Stimulated activated CD4-positive, alpha-beta T cell treated with anti-CD3 and anti-CD28 coated beads, TNF-alpha, amount 100 ng/mL, for 48 hours (primary cell): ENCODE measurements around the gene SNPH.

Experiments used
- DNase-seq, 3 donors: peaks; one replicate each; pipeline ENCODE4 v3.0.0-alpha.2; 2020; ENCODE audit warnings: low read depth in 3 of 3

SNPH gene

DNA sequence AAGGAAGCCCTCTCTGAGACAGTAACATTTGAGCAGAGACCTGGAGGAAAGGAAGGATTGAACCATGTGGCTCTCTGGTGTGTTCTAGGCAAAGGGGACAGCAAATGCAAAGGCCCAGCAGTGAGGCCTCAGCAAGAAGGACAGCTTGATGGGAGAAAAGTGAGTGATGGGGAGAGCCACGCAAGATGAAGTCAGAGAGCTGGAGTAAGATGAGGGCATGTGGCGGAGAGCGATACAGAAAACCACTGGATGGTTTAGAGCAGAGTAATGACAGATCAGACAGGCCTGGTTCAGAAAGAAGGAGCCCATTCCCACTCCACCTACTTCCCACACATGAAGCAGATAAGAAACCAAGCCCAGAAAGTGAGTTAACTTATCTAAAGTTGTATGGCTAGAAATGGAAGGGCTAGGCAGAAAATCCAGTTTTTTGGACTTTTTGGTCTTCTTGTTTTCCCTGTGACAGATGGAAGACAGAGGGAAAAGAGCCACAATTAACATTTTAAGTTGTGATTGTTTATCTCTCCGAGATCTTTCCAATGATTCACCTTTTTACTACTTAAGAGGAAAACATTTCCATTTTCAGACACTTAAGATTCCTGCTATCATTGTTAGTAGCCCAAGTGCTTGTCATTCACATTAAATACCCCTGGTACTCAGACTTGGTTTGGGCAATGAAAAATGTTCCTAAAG is 723 bp upstream of the SNPH start:
- no peak for DNase-seq

GRCh38 chr20:1265916-1266166 is 253 bp upstream of the SNPH start:
- no peak for DNase-seq

- DNase-seq: no peak
These were observed 1.1 kb downstream of the SNPH start for GRCh38 chr20:1267161-1267560.

DNA sequence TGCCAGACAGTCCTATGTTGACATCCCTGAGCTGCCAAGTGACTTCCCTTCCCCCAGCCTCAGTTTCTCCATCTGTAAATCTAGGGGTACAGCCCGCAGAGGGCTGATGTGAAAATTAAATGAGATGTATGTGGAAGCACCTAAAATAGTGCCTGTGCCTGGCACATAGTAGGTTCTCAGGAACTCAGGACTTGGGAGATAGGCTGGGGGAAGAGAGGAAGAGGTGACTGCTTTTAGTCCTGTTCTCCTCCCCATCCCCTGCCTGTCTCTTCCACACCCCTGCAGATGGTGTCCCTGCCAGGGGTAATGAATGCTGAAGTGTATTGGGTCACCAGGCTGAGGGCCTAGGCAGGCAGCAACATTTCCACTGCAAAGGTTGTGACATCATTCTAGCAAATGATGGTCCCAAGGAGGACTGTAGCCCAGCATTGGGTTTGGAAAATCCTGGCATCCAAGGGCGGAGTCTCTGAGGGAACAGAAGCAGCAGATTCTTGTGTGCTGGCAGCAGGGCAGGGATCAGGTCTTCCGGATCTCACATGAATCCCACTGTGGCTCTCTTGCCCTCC is 1.8 kb downstream of the SNPH start:
- no peak for DNase-seq

- DNase-seq: no peak
These were observed 3.1 kb downstream of the SNPH start for GRCh38 chr20:1269235-1269634.

- no peak for DNase-seq
These were observed 3.8 kb downstream of the SNPH start for GRCh38 chr20:1269850-1270249.

- DNase-seq: no peak
These were observed 6.4 kb downstream of the SNPH start for GRCh38 chr20:1272368-1273100.

DNA sequence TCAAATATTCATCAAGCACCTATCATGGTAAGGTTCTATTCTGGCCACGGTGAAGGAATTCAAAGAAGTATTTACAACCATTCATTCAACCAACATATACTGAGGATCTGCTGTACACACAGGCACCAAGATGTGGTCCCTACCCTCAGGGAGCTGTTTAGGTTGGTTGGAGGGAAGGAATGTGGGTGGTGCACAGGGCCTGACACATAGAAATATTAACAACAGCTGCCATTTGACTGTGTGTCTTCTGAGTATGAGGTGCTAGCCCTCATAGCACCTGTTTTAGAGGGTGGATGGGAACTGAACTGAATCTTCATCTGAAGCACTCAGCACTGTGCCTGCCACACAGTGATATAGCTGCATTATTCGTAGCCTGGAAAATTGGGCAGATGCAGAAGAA is 7.3 kb downstream of the SNPH start:
- no peak for DNase-seq

GRCh38 chr20:1274485-1275311 is 8.6 kb downstream of the SNPH start:
- DNase-seq: no peak

DNA sequence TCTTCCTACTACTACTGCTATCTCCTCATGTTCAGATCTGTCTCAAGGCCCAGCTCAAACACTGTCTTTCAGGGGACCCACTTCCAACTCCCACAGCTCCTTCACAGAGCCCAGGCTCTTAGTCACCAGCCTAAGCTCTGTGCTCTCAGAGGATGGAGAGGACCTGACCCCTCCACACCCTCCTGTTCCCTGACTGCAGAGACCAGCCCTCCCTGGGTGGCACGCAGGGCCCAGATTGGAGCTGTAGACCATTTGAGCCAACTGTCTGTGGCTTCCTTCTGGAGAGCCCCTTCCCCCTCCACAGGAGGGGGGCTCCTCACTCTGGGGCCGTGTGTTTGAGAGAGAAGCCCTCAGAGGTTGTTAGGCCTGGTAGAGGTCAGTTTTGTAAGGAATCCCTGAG is 9.8 kb downstream of the SNPH start:
- no peak for DNase-seq

DNA sequence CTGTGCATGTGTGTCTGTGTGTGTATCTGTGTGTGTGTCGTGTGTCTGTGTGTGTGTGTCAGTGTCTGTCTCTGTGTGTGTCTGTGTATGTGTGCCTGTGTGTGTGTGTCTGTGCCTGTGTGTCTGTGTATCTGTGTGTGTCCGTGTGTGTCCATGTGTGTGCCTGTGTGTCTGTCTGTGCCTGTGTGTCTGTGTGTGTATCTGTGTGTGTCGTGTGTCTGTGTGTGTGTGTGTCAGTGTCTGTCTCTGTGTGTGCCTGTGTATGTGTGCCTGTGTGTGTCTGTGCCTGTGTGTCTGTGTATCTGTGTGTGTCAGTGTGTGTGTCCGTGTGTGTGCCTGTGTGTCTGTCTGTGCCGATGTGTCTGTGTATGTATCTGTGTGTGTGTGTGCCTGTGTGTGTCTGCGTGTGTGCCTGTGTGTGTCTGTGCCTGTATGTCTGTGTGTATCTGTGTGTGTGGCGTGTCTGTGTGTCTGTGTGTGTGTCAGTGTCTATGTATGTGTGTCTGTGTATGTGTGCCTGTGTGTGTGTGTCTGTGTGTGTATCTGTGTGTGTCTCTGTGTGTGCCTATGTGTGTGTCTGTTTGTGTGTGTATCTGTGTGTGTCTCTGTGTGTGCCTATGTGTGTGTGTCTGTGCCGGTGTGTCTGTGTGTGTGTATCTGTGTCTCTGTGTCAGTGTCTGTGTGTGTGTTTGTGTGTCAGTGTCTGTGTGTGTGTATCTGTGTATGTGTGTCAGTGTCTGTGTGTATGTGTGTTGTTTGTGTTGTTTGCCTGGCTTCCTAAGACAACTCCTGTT is 11.6 kb downstream of the SNPH start:
- no peak for DNase-seq

GRCh38 chr20:1278993-1279392 is 12.9 kb downstream of the SNPH start:
- DNase-seq: no peak

DNA sequence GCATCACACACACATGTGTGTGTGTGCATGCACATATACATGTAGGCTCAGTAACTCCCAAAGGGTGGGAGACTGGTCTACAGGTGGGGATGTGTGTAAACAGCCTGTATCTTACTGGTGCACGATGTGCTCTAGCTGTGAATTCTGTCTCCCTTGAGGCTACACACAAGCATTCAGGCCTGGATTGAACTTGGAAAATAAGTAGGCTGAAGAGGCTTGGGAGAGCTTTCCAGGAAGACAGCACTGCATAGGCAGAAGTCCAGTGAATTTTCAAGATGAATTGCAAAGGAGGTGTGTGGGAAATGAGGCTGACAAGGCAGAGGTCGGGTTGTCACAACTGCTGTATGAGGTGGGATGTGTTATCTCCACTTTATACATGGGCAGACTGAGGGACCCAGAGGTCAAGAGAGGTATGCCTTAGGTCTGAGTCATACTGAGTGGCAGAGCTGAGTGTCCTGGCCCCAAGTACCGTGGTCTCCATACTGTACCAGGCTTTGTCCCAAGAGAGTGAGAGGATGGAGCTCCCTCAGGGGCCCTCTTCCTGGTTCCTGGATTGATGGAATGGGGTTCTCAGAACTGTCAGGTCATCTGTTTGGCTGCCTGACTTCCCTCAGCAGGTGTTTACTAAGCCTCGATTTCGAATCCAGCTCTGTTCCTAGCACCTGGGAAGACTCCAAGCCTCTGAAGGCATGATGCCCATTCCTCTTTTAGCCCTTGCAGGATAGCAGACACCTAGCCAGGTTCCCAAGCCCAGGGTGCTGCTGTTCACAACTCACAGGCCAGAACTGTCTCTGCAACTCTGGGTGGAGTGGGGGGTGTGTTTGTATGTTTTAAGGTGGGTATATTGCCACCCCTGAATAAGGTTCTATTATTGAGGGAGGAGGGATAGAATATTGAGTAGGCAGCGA is 14.4 kb downstream of the SNPH start:
- DNase-seq: no peak

GRCh38 chr20:1281279-1282057 is 15.4 kb downstream of the SNPH start:
- no peak for DNase-seq

DNA sequence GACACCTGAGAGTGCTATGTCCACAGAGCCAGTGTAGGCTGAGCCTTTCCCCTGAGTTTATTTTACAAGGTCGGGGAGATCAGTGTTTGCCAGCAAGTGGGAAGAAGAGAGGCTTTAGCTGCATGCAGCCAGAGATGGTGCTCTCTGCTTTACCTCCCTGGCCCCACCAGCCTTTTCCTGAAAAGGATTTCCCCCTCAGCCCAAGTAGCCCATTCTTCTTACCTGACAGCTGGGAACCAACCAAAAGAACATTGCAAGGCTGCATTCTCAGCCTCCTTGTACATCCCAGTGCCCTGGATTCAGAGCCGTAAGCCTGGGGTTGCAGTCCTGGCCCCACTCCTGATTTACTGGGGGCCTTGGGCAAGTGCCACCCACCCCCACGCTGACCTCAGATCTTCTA is 16.9 kb downstream of the SNPH start:
- DNase-seq: no peak

DNA sequence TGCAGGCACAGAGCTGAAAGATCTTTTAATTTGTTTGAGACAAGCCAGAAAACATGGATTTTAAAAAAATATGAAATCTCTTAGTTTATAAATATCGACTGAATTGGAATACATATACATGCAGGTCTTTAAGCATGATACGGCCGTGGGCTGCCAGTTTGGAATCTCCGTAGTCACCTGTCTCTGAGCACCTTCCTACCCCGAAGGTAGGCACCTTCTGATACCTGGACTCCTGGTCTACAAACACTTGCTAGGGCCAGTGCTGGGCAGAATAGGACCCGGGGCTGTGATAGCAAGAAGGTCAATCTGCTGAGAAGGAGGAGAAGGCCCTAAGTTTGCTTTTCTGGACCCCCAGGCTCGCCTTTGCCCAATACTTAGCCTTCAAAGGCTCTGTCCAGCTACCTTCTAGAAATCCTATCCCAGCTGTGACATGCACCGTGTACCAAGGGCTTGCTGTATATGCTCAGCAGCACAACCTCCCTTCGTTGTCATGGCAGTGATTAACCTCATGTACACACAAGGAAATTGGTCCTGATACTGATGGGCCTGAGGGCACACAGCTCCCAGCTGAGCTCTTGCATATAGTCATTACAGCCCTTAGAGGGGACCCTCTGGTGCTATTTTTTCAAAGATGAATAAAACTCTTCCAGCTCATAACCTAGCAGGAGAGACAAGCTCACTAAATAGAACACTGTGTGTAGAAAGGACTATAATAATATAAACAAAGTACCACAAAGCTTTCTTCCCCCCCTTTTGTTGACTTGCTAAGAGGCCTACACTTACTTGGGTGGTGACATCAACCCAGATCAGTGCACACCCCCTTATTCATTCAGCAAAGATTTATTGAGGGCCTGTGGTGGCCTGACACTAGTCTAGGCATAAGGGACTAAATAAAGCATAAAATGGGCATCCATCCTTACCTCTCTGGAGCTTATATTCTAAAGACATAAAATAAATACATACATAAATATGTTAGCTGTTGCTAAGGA is 17.7 kb downstream of the SNPH start:
- DNase-seq: no peak

GRCh38 chr20:1286267-1287024 is 20.4 kb downstream of the SNPH start:
- no peak for DNase-seq

DNA sequence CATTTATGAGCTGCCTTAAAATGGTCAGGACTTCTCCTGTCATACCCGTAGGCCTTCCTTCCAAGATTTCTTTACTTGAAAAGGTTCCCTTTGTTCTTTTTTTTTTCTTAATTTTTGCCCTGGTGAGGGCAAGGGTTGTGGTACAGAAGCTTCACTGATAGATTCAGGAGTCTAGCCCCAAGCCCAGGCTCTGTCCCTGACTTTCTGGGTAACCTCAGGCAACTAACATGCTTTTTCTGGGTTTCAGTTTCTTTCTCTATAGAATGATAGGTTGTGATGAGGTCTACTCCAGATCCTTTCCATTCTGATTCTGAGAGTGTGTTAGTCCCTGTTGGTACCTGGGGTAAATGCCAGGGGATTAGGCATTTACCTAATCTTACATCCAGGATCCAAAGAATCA is 21.2 kb downstream of the SNPH start:
- DNase-seq: no peak
